Activated CD4-positive, alpha-beta T cell treated with anti-CD3 and anti-CD28 coated beads, Interleukin-2, Interleukin-6, amounts not matched to agents 100 ng/mL and 50 ng/mL, durations not matched to agents 16 hours and 8 hours (primary cell): ENCODE measurements around the gene MCCD1.
"Not testable (repeated sequence)": the region's sequence is repeated elsewhere in the genome, so short reads cannot be mapped to it uniquely, and the experiment has no call there.

Experiments
- DNase-seq: peaks from one replicate; pipeline ENCODE4 v3.0.0-alpha.2; 2020

The MCCD1 gene

DNA sequence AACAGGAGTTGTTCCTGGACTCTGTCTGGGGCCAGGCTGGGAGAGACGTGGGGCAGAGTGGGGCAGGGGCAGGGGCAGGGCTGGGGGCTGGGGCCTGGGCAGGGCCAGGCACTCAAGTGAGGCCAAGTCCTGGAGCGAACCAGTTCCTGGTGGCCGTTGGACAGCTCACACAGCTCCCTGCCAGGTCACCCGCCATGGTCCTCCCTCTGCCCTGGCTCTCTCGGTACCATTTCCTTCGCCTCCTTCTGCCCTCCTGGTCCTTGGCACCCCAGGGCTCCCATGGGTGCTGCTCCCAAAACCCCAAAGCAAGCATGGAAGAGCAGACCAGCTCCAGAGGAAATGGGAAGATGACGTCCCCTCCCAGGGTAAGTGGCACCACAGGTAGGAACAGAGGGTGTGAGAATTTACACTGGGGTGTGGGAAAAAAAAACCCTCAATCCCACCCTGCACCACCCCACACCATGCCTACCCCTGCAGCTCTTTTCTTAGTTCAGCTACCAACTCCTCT is at the start of gene MCCD1:
MCCD1 (plus strand) TSS at position 142 of the 508 bp plus-strand sequence; CDS start at position 195, 53 bp downstream.
- no peak for DNase-seq

DNA sequence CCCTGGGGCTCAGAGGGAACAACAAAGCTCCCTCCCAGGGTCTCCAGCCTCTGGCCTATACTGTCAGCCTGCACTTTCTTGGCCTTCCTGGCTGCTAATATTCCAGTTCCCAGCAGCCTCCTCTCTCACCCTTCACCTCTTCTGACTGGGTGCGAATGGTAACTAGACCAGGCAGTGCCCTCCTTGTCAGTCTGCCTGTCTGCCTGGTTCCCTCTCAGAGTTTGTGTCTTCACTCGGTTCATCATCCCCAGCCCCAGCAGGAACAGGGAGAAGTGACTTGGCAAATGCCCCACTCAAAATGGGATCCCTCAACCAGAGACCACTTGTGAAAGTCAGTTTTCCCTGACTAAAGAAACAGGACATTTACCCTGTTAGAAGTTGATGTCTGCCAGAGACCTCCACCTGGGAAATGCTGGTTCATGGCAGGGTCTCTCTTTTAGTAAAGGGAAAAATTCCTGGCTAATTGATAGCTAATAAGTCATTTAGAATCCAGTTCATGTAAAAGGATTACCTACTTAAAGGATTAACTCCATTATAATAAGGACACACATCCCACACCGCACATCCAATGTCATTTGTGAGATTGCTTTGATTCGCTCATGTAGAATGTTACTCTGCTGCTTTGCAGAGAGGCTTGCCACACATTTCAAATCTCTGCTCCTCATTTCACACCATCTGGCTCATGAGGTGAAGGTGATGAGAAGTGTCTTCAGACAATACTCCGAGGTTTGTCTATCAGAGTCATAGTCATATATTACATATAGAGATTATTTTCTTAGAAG is 49.4 kb upstream of the MCCD1 start:
- no peak for DNase-seq

- no peak for DNase-seq
These were observed 48.7 kb upstream of the MCCD1 start for GRCh38 chr6:31479933-31480535.

- no peak for DNase-seq
These were observed 48.2 kb upstream of the MCCD1 start for GRCh38 chr6:31480574-31480973.

GRCh38 chr6:31483392-31483791 is 45.4 kb upstream of the MCCD1 start:
- DNase-seq = no peak

DNA sequence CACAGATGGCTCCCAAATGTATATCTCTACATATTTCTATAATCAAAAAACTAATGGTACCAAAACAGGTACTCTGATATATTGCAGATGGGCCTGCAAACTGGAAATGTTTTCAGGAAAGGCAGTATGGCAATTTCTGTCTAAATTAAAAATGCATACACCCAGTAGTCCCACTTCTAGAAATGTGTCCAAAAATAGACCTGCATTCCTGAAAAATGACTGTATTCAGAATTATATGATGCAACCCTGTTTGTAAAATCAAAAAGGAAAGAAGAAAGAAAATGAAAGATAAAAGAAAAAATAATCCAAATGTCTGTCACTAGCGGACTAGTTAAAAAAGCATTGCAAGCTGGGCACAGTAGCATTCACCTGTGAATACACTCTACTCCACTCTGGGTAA is 43.7 kb upstream of the MCCD1 start:
- DNase-seq = no peak

DNA sequence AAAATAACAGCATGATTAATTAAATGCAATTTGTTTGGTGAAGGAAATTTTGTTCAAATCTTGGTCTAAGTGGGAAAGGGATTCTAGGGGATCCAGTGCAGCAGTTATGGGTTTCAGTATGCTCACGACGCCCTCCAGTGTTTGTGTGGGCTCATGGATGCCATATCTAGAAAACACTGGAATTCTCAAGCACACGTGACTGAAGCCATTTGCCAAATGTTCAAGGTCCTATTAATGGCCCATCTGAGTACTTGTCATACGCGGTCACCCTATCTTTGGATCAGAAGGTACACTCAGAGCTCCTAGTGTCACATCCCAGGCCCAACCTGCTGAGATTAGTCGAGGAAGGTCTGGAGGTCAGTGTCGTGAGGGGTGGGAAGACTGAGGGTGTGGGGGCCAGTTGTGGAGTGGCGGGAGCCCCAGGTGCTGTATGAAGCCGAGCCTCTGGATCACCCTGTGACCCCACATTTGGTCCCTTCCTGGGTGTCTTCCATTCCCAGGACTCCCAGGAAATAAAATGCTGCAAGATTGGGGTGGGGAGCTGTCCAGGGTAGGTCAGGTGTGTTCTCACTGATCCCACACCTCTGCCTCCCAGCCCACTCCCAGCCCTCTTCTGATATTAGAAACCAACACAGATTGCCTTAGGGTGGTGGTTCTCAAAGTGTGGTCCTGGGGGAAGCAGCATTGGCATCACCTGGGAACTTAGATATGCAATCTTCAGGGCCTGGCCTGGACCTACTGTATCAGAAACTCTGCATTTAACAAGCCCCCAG is 42.5 kb upstream of the MCCD1 start:
- DNase-seq = not testable (repeated sequence)

DNA sequence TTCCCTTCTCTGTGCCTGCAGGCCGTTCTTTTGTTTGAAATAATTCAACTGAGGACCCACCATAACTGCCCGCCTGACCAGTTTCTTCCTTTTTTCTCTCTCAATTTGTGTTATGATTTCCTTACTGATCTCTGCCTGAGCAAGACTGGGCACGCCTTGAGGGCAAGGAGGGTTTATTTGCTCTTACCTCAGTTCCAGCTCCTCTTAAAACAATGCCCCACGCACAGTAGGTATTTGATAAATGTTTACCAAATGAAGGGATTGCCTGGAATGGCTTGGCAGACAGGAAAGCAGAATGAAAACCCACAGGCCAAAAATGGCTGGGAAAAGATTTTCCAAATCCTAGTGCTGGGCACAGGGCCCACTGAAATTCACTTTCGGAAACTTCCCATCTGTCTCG is 41.1 kb upstream of the MCCD1 start:
- not testable (repeated sequence) for DNase-seq

DNA sequence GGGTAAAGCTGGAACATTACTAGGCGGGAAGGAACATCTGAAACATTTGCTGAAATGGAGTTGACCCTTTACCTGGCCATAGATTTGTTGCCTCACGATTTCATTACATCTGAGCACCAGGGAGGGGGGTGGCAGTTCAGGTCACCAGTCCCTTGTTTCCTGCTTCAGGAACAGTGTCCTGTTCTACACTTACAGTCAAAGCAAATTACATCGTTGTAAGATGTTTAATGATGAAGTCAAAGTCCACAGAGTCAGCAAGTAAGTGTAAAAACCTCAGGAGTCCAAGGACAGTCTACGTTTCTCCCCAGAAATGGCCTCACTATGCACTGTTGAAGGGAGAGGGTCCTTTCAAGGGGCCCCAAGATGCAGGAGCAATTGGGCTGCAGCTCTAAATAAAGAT is 39.7 kb upstream of the MCCD1 start:
- DNase-seq = no peak

DNA sequence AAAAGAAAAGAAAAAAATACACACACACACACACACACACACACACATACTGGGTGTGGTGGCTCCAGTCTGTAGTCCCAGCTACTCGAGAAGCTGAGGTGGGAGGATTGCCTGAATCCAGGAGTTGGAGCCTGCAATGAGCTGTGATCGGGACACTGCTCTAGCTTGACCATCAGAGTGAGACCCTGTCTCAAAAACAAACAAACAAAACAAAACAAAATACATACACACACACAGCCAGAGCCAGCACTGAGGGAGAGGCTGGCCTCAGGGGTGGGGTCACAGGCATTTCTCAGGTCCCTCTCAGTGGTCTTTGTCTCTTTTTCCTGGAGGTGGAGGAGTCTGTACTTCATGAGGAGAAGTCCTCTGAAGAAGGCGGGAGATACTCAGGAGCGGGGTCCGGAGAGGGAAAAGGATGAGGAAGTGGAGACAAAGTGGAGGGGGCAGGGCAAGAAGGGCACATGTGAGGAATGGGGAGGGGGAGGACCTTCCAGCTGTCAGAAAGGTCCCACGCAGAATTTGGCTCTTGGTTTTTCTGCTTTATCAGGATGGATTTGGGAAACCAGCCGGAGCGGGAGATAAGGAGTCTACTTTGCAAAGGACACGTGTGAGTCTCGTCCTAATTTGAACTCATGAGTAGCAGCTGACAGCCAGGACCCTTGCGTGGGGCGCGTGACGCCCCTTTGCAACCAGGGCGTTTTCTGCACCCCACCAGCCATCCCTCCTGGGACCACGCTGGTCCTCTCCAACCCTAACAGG is 38.5 kb upstream of the MCCD1 start:
- DNase-seq = no peak

DNA sequence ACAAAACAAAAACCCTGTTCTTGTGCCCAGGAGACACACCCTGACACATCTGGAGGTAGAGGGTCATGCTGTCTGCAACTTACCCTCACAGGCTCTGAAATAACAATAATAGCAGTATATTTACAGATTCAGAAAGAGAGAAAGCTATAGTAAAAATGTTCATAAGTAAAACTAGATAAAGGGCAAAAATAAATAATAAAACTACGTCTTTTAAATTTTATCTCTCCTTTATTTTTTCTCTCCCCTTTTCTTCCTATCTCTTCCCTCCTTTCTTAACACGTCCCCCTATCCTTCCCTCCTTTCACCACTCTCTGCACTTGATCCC is 35.2 kb upstream of the MCCD1 start:
- not testable (repeated sequence) for DNase-seq

GRCh38 chr6:31493875-31494694 is 34.7 kb upstream of the MCCD1 start:
- peak; percentile 88 for DNase-seq

DNA sequence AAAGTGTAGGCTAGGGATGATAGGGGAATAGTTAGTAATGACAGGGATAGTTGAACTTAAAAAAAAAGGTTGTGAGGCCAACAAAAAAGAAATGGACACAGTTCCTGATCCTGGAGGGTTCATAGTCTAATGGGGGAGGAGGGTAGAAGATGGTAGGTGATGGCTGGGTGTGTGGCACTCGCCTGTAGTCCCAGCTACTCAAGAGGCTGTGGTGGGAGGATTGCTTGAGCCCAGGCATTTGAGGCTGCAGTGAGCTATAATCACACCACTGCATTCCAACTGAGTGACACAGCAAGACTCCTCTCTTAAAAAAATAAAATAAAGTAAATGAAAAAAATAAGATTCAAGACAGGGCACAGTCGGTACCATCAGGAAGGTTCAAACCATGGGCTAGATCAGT is 33.2 kb upstream of the MCCD1 start:
- no peak for DNase-seq

- DNase-seq = peak; percentile 21
These were observed 31.9 kb upstream of the MCCD1 start for GRCh38 chr6:31496826-31497225.

DNA sequence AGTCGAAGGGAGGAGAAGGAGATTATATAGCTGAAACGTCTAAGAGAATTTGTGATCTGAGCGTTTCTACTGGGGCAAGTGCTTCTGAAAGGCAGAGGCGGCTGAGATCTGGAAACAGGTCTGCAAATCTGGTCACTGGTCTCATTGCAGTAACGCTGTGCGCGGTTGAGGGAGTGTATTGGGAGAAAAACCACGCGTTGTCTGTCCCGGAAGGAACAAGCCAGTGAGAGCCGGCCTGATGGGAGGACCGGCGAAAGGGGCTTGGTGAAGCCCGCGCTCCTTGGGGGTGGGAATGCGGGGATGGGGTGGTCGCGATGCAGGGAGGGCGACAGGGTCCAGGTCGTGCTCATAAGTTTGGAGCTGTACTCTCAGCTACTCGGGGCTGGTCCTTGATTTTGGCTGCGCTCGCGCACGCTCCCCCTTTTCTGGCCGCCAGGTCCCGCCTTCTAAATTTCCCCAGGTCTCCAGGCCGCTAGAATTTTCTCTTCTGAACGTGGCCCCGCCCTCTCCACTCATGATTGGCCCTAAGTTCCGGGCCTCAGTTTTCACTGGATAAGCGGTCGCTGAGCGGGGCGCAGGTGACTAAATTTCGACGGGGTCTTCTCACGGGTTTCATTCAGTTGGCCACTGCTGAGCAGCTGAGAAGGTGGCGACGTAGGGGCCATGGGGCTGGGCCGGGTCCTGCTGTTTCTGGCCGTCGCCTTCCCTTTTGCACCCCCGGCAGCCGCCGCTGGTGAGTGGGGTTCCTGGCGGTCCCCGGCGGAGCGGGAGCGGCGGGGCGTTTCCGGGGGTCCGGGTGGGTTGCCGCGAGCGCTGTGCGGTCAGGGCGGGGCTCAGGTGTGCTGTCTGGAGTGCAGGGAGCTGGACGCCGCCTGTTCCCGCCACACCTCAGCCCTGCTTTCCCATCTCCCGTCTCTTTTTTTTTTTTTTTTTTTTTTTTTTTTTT is 31.0 kb upstream of the MCCD1 start, which contains the start of gene MICB:
MICB (plus strand) TSS at position 615 of the 946 bp plus-strand sequence; CDS start at position 664, 49 bp downstream.
- DNase-seq = peak; percentile 91

- no peak for DNase-seq
These were observed 30.0 kb upstream of the MCCD1 start for GRCh38 chr6:31498748-31499147.

- not testable (repeated sequence) for DNase-seq
These were observed 29.1 kb upstream of the MCCD1 start for GRCh38 chr6:31499648-31500047.

DNA sequence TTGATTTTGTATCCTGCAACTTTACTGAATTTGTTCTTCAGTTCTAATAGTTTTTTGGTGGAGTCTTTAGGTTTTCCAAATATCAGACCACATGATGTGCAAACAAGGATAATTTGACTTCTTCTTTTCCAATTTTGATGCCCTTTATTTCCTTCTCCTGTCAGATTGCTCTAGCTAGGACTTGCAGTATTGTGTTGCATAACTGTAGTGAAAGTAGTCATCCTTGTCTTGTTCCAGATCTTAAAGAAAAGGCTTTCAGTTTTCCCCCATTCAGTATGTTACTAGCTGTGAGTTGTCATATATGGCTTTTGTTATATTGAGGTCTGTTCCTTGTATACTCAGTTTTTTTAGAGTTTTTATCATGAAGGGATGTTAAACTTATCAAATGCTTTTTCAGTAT is 26.2 kb upstream of the MCCD1 start:
- DNase-seq = no peak

DNA sequence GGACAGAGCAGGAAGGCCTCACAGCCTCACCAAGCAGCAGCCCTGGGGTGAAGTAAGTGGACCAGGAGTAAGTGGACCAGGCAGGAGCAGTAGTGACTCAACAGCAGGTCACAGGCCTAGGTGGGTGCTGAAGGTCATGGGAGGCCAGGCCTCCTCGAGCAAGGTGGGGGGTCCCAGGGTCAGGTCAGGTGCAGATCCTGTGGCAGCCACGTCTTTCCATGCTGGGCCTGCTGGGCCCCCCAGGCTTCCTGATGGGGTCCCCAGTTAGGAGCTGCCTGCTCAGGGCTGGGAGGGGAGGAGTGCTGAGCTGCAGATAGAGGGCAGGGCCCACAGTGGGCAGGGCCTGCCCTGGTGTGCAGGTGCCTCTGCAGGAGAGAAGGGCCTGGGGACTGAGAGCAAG is 19.7 kb upstream of the MCCD1 start:
- DNase-seq = not testable (repeated sequence)

- DNase-seq = no peak
These were observed 18.8 kb upstream of the MCCD1 start for GRCh38 chr6:31510007-31510406.
